ENCODE results near the gene CXCR2.
"Not testable (repeated sequence)": the region's sequence is repeated elsewhere in the genome, so short reads cannot be mapped to it uniquely, and the experiment has no call there.

CXCR2 gene

GRCh38 chr2:218130377-218130776 lies 4.5 kb downstream of the CXCR2 start:
- DNase-seq (ENCODE audit: low read depth in 2 of 2): no peak

- DNase-seq (ENCODE audit: low read depth in 2 of 2): no peak
Measured at GRCh38 chr2:218130822-218131221, 5.0 kb downstream of the CXCR2 start.

GRCh38 chr2:218137514-218137913 lies 11.7 kb downstream of the CXCR2 start:
- DNase-seq (ENCODE audit: low read depth in 2 of 2): no peak

GRCh38 chr2:218138047-218138446 lies 12.2 kb downstream of the CXCR2 start:
- DNase-seq (ENCODE audit: low read depth in 2 of 2): no peak

- no peak for DNase-seq (ENCODE audit: low read depth in 2 of 2)
Measured at GRCh38 chr2:218145124-218145523, 19.3 kb downstream of the CXCR2 start.

- DNase-seq (ENCODE audit: low read depth in 2 of 2): no peak
Measured at GRCh38 chr2:218146056-218146455, 20.2 kb downstream of the CXCR2 start.

GRCh38 chr2:218149098-218149497 lies 23.3 kb downstream of the CXCR2 start:
- no peak for DNase-seq (ENCODE audit: low read depth in 2 of 2)

- no peak for DNase-seq (ENCODE audit: low read depth in 2 of 2)
Measured at GRCh38 chr2:218149848-218150440, 24.1 kb downstream of the CXCR2 start.

GRCh38 chr2:218152172-218152571 lies 26.3 kb downstream of the CXCR2 start:
- DNase-seq (ENCODE audit: low read depth in 2 of 2): no peak

GRCh38 chr2:218152777-218153176 lies 26.9 kb downstream of the CXCR2 start:
- no peak for DNase-seq (ENCODE audit: low read depth in 2 of 2)

- no peak for DNase-seq (ENCODE audit: low read depth in 2 of 2)
Measured at GRCh38 chr2:218155953-218156479, 30.2 kb downstream of the CXCR2 start.

GRCh38 chr2:218161644-218162043 lies 35.8 kb downstream of the CXCR2 start:
- DNase-seq (ENCODE audit: low read depth in 2 of 2): no peak

GRCh38 chr2:218162814-218163213 lies 37.0 kb downstream of the CXCR2 start:
- no peak for DNase-seq (ENCODE audit: low read depth in 2 of 2)

GRCh38 chr2:218166791-218167190 lies 41.0 kb downstream of the CXCR2 start, which contains the start of gene CXCR1:
Gene CXCR1, minus strand, starts transcription at chr2:218166962. Its CDS starts 1,751 bp downstream, at chr2:218165211.
- no peak for DNase-seq (ENCODE audit: low read depth in 2 of 2)

GRCh38 chr2:218168016-218168415 lies 42.2 kb downstream of the CXCR2 start:
- no peak for DNase-seq (ENCODE audit: low read depth in 2 of 2)

GRCh38 chr2:218168635-218169462 lies 43.0 kb downstream of the CXCR2 start:
- no peak for DNase-seq (ENCODE audit: low read depth in 2 of 2)

- DNase-seq (ENCODE audit: low read depth in 2 of 2): no peak
Measured at GRCh38 chr2:218169757-218170546, 44.1 kb downstream of the CXCR2 start.

GRCh38 chr2:218171744-218172143 lies 45.9 kb downstream of the CXCR2 start:
- not testable (repeated sequence) for DNase-seq (ENCODE audit: low read depth in 2 of 2)

- no peak for DNase-seq (ENCODE audit: low read depth in 2 of 2)
Measured at GRCh38 chr2:218172845-218173244, 47.0 kb downstream of the CXCR2 start.

GRCh38 chr2:218179782-218180181 lies 54.0 kb downstream of the CXCR2 start:
- DNase-seq (ENCODE audit: low read depth in 2 of 2): no peak

GRCh38 chr2:218180467-218181114 lies 54.8 kb downstream of the CXCR2 start:
- DNase-seq (ENCODE audit: low read depth in 2 of 2): no peak

- DNase-seq (ENCODE audit: low read depth in 2 of 2): no peak
Measured at GRCh38 chr2:218184331-218184730, 58.5 kb downstream of the CXCR2 start.
